ENCODE data around the gene RD3L. TPM values are rescaled to one million over a fixed set of nuclear protein-coding genes. Genes with fewer than 3 reads are reported as not detected.

The RD3L gene
- total RNA-seq, 2 donors from 2014 or later: not detected

DNA sequence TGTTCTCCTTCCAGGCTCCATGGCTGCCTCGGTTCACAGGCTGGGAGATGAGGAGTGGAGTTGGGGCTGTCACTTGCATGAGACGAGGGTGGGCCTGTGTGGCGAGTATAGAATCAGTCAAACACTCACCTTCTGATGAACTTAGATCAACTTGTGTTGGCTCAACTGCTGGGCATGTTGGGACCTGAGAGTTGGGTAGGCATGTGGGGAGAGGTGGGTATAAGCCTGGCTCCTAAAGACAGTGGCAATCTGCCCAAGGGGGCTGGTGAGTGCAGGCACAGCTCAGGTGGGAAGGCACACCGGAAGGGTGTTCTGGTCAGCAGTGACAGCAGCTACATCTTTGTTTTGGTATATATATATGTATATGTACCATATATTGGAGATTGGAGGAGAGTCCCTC, 44.1 kb downstream of the RD3L start:
- no peaks in the 10 kb centered on the region for H3K36me3 ChIP-seq (ENCODE audit: control insufficient read depth, insufficient read depth, low read length)
- Mint-ChIP-seq H3K27me3 (ENCODE audit: insufficient read depth) (peaks cover 8% of the 10 kb centered on the region), H3K36me3 (ENCODE audit: low read depth) (no peaks in the 10 kb centered on the region), H3K9me3 (peaks cover 6% of the 10 kb centered on the region), H3K4me3 (no peak overlapping the region), H3K4me1 (no peaks in the 10 kb centered on the region), H3K27ac (no peak overlapping the region)
- no peak overlapping the region for H3K4me3 ChIP-seq (ENCODE audit: low read length)
- DNase-seq: no peak
- TF ChIP-seq, protein P1, sequence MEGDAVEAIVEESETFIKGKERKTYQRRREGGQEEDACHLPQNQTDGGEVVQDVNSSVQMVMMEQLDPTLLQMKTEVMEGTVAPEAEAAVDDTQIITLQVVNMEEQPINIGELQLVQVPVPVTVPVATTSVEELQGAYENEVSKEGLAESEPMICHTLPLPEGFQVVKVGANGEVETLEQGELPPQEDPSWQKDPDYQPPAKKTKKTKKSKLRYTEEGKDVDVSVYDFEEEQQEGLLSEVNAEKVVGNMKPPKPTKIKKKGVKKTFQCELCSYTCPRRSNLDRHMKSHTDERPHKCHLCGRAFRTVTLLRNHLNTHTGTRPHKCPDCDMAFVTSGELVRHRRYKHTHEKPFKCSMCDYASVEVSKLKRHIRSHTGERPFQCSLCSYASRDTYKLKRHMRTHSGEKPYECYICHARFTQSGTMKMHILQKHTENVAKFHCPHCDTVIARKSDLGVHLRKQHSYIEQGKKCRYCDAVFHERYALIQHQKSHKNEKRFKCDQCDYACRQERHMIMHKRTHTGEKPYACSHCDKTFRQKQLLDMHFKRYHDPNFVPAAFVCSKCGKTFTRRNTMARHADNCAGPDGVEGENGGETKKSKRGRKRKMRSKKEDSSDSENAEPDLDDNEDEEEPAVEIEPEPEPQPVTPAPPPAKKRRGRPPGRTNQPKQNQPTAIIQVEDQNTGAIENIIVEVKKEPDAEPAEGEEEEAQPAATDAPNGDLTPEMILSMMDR (conservative IDR thresholded peaks at IDR 0.05): no peak
- H3K9ac ChIP-seq (ENCODE audit: extremely low read depth, low read length, poor library complexity, severe bottlenecking): no peak overlapping the region
- WGBS, 2 experiments (ENCODE audit: insufficient coverage in 1 of 2, insufficient read length in 1 of 2): 89 to 100% methylated on average over 2 to 4 of the region's 4 CpGs
- no peaks in the 10 kb centered on the region for H3K4me1 ChIP-seq (ENCODE audit: control insufficient read depth, insufficient read depth, low read length)
- no peaks in the 10 kb centered on the region for H3K9me3 ChIP-seq (ENCODE audit: control insufficient read depth, low read length)
- H3K27ac ChIP-seq (ENCODE audit: low read depth, low read length): no peak overlapping the region
- H3K27me3 ChIP-seq (ENCODE audit: control insufficient read depth, insufficient read depth, low read length, poor library complexity, severe bottlenecking): no peaks in the 10 kb centered on the region

DNA sequence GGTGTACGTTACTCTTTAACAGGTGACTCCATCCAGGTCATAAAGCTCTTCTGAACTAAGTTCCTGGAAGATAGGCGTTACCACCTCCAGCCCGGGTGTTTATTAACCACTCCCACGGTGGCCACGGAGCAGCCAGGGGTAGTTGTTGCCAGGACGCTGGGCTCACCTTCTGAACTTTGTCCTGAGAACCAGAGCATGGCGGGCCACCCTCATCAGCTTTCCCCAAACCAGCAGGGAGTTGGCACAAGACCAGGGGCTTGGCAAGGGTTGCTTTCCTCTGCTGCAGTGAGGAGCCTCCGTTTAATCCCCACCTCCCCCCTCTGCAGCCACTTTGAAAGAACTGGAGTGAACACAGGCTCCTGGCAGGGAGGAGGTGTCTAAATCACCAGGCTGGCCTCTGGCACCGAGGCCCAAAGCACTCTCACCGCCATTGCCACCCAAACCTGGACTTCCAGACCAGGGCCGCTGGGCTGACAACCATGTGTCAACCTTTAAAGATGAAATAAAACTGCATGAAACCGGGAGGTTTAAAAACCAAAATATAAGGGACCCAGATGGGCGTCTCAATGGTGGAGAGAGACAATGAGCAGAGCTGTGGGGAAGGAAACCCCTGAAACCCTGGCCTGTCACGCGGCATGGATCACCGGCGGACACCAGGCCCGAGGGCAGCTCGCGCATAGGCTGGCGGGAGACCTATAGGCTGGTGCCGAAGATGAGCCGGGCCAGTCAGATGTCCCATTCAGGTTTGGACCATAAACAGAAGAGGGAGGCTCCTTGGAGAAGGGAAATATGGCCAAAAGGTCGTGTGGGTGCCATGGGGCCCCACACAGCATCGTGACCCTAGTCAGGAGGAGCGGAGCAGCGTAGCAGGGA, 45.0 kb downstream of the RD3L start:
- H3K27me3 Mint-ChIP-seq (ENCODE audit: insufficient read depth): peaks cover 8% of the 10 kb centered on the region
- H3K36me3 Mint-ChIP-seq (ENCODE audit: low read depth): no peaks in the 10 kb centered on the region
- no peak overlapping the region for H3K27ac Mint-ChIP-seq
- peaks cover 6% of the 10 kb centered on the region for H3K9me3 Mint-ChIP-seq
- H3K9ac ChIP-seq (ENCODE audit: extremely low read depth, low read length, poor library complexity, severe bottlenecking): no peak overlapping the region
- H3K4me1 Mint-ChIP-seq: no peaks in the 10 kb centered on the region
- H3K27me3 ChIP-seq (ENCODE audit: control insufficient read depth, insufficient read depth, low read length, poor library complexity, severe bottlenecking): no peaks in the 10 kb centered on the region
- H3K27ac ChIP-seq (ENCODE audit: low read depth, low read length): no peak overlapping the region
- WGBS, 2 experiments (ENCODE audit: insufficient coverage in 1 of 2, insufficient read length in 1 of 2): 84% methylated on average over 17 to 27 of the region's 27 CpGs
- H3K4me1 ChIP-seq (ENCODE audit: control insufficient read depth, insufficient read depth, low read length): no peaks in the 10 kb centered on the region
- no peak overlapping the region for H3K4me3 Mint-ChIP-seq
- no peak overlapping the region for H3K4me3 ChIP-seq (ENCODE audit: low read length)
- no peak for DNase-seq
- TF ChIP-seq, protein P1 (conservative IDR thresholded peaks at IDR 0.05): no peak
- H3K9me3 ChIP-seq (ENCODE audit: control insufficient read depth, low read length): no peaks in the 10 kb centered on the region
- no peaks in the 10 kb centered on the region for H3K36me3 ChIP-seq (ENCODE audit: control insufficient read depth, insufficient read depth, low read length)

DNA sequence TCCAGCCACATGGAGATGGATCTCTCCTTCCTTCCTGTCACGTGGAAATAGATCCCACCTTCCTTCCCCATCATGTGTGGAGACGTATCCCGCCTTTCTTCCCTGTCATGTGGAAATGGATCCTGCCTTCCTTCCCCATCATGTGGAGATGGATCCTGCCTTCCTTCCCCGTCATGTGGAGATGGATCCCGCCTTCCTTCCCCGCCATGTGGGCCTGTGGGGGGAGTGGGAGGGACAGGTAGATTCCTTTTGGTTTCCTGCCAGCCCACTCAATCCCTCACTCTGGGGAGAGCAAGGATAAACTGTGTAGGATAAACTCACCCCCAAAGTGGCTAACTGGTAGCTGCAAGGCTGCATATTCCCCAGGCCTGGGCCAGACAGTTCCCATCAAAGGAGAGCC, 45.8 kb downstream of the RD3L start:
- Mint-ChIP-seq H3K9me3 (peaks cover 6% of the 10 kb centered on the region), H3K27ac (no peak overlapping the region), H3K4me1 (no peaks in the 10 kb centered on the region), H3K4me3 (no peak overlapping the region), H3K36me3 (ENCODE audit: low read depth) (no peaks in the 10 kb centered on the region), H3K27me3 (ENCODE audit: insufficient read depth) (peaks cover 8% of the 10 kb centered on the region)
- Histone ChIP-seq H3K9ac (ENCODE audit: extremely low read depth, low read length, poor library complexity, severe bottlenecking) (no peak overlapping the region), H3K27me3 (ENCODE audit: control insufficient read depth, insufficient read depth, low read length, poor library complexity, severe bottlenecking) (no peaks in the 10 kb centered on the region), H3K27ac (ENCODE audit: low read depth, low read length) (no peak overlapping the region), H3K4me1 (ENCODE audit: control insufficient read depth, insufficient read depth, low read length) (no peaks in the 10 kb centered on the region), H3K4me3 (ENCODE audit: low read length) (no peak overlapping the region), H3K36me3 (ENCODE audit: control insufficient read depth, insufficient read depth, low read length) (no peaks in the 10 kb centered on the region), H3K9me3 (ENCODE audit: control insufficient read depth, low read length) (no peaks in the 10 kb centered on the region)
- peak; percentile 42 for DNase-seq
- whole genome bisulfite sequencing, 2 experiments (ENCODE audit: insufficient coverage in 1 of 2, insufficient read length in 1 of 2): 70 to 76% methylated on average over 4 to 5 of the region's 6 CpGs
- TF ChIP-seq, protein P1 (conservative IDR thresholded peaks at IDR 0.05): no peak

Measured in endodermal cell (in vitro differentiated cells).